ENCODE measurements around the gene ADAMTSL3. TPM values are rescaled to one million over a fixed set of nuclear protein-coding genes. Genes with fewer than 3 reads are reported as not detected.
A peak's percentile ranks its signal among the peaks of the same experiment; 100 is the strongest.

The ADAMTSL3 gene
- total and polyA plus RNA-seq, 4 donors: 3.5 to 19.0 (median 8.0) TPM

GRCh38 chr15:83656943-83657528 lies 3.1 kb downstream of the ADAMTSL3 start (continued):
- TF ChIP-seq CTCF (IDR thresholded peaks at IDR 0.05; ENCODE audit: low read depth, low read length, missing input control) (no peak), JUND (IDR thresholded peaks at IDR 0.05) (peak; percentile 33 to 73), FOXA1 (IDR thresholded peaks at IDR 0.05) (peak; percentile 49), YY1 (IDR thresholded peaks at IDR 0.05) (peak; percentile 78), SP1 (IDR thresholded peaks at IDR 0.05) (peak; percentile 92), EGR1 (IDR thresholded peaks at IDR 0.05; ENCODE audit: low read depth in 2 of 2) (peak; percentile 6 to 80), FOXA2 (IDR thresholded peaks at IDR 0.05) (peak; percentile 62), NR2F2 (IDR thresholded peaks at IDR 0.05) (peak; percentile 29), RAD21 (IDR thresholded peaks at IDR 0.05) (peak in 1 of 2 donors; percentile 32), MAX (IDR thresholded peaks at IDR 0.05) (peak; percentile 37)

GRCh38 chr15:83657549-83657948 lies 3.6 kb downstream of the ADAMTSL3 start:
- Histone ChIP-seq H3K4me1 (ENCODE audit: control insufficient read depth in 4 of 4, insufficient read depth in 4 of 4, low read length in 3 of 4) (peaks cover 10 to 44% (median 35%) of the 10 kb centered on the region in 4 donors), H3K27me3 (ENCODE audit: control insufficient read depth in 4 of 4, insufficient read depth in 4 of 4, low read length in 3 of 4) (no peaks in the 10 kb centered on the region), H3K36me3 (ENCODE audit: control insufficient read depth in 4 of 4, insufficient read depth in 3 of 4, low read depth in 1 of 4, low read length in 3 of 4) (peaks cover 0 to 2% (median 0%) of the 10 kb centered on the region in 4 donors), H3K9me3 (ENCODE audit: control insufficient read depth in 4 of 4, low read length in 3 of 4) (no peaks in the 10 kb centered on the region), H3K4me3 (ENCODE audit: low read depth in 1 of 3, low read length in 3 of 3) (peak overlapping the region in 1 of 3 donors; percentile 3), H3K9ac (ENCODE audit: low read depth in 1 of 2, low read length in 2 of 2) (peak overlapping the region; percentile 37 to 51), H3K27ac (ENCODE audit: low read depth in 1 of 2, low read length in 2 of 2) (peak overlapping the region; percentile 66 to 82)
- TF ChIP-seq FOXA1 (IDR thresholded peaks at IDR 0.05) (no peak), HNF4A (conservative IDR thresholded peaks at IDR 0.05) (no peak), NR2F2 (IDR thresholded peaks at IDR 0.05) (no peak), RAD21 (IDR thresholded peaks at IDR 0.05) (peak; percentile 45 to 52), TAF1 (conservative IDR thresholded peaks at IDR 0.05) (no peak), YY1 (IDR thresholded peaks at IDR 0.05) (no peak), CTCF (IDR thresholded peaks at IDR 0.05; ENCODE audit: low read depth, low read length, missing input control) (peak; percentile 20)
- WGBS: 94% methylated on average over 4 of the region's 4 CpGs
- no peak for DNase-seq (ENCODE audit: low spot score)

GRCh38 chr15:83658430-83659416 lies 4.8 kb downstream of the ADAMTSL3 start:
- no peak overlapping the region for H3K4me3 ChIP-seq (ENCODE audit: low read depth in 1 of 3, low read length in 3 of 3)
- H3K27me3 ChIP-seq (ENCODE audit: control insufficient read depth in 4 of 4, insufficient read depth in 4 of 4, low read length in 3 of 4): no peaks in the 10 kb centered on the region
- H3K36me3 ChIP-seq (ENCODE audit: control insufficient read depth in 4 of 4, insufficient read depth in 3 of 4, low read depth in 1 of 4, low read length in 3 of 4): peaks cover 0 to 2% (median 0%) of the 10 kb centered on the region in 4 donors
- 59% methylated on average over 10 of the region's 10 CpGs for WGBS
- no peaks in the 10 kb centered on the region for H3K9me3 ChIP-seq (ENCODE audit: control insufficient read depth in 4 of 4, low read length in 3 of 4)
- no peak for DNase-seq (ENCODE audit: low spot score)
- peak in 1 of 2 donors; percentile 3 for TF ChIP-seq RAD21 (IDR thresholded peaks at IDR 0.05)
- TF ChIP-seq HNF4A (conservative IDR thresholded peaks at IDR 0.05): no peak
- TF ChIP-seq NR2F2 (IDR thresholded peaks at IDR 0.05): peak; percentile 94
- peak overlapping the region; percentile 66 to 82 for H3K27ac ChIP-seq (ENCODE audit: low read depth in 1 of 2, low read length in 2 of 2)
- H3K9ac ChIP-seq (ENCODE audit: low read depth in 1 of 2, low read length in 2 of 2): no peak overlapping the region
- H3K4me1 ChIP-seq (ENCODE audit: control insufficient read depth in 4 of 4, insufficient read depth in 4 of 4, low read length in 3 of 4): peaks cover 10 to 44% (median 35%) of the 10 kb centered on the region in 4 donors
